ENCODE results near the gene GLDN.
A peak's percentile ranks its signal among the peaks of the same experiment; 100 is the strongest.

GLDN gene

GRCh38 chr15:51322621-51323296 lies 18.7 kb upstream of the GLDN start:
- no peak for DNase-seq (ENCODE audit: low spot score)

GRCh38 chr15:51323749-51324148 lies 17.7 kb upstream of the GLDN start:
- no peak for DNase-seq (ENCODE audit: low spot score)

GRCh38 chr15:51325167-51325566 lies 16.3 kb upstream of the GLDN start:
- DNase-seq (ENCODE audit: low spot score): no peak

- no peak for DNase-seq (ENCODE audit: low spot score)
These were observed 14.4 kb upstream of the GLDN start for GRCh38 chr15:51327081-51327480.

GRCh38 chr15:51328926-51329325 lies 12.5 kb upstream of the GLDN start:
- DNase-seq (ENCODE audit: low spot score): no peak

GRCh38 chr15:51331141-51331540 lies 10.3 kb upstream of the GLDN start:
- no peak for DNase-seq (ENCODE audit: low spot score)

- no peak for DNase-seq (ENCODE audit: low spot score)
These were observed 9.0 kb upstream of the GLDN start for GRCh38 chr15:51332206-51333147.

GRCh38 chr15:51333571-51333970 lies 7.9 kb upstream of the GLDN start:
- DNase-seq (ENCODE audit: low spot score): no peak

- peak; percentile 67 for DNase-seq (ENCODE audit: low spot score)
These were observed 7.4 kb upstream of the GLDN start for GRCh38 chr15:51334011-51334451.

- DNase-seq (ENCODE audit: low spot score): no peak
These were observed 6.4 kb upstream of the GLDN start for GRCh38 chr15:51335087-51335486.

GRCh38 chr15:51335538-51336410 lies 5.7 kb upstream of the GLDN start:
- no peak for DNase-seq (ENCODE audit: low spot score)

GRCh38 chr15:51338496-51338895 lies 3.0 kb upstream of the GLDN start, which contains the start of gene CYP19A1:
Gene CYP19A1, minus strand, starts transcription at chr15:51338596. Its CDS starts 95,684 bp downstream, at chr15:51242912.
- DNase-seq (ENCODE audit: low spot score): no peak

- DNase-seq (ENCODE audit: low spot score): no peak
These were observed 958 bp downstream of the GLDN start for GRCh38 chr15:51342227-51342999.

GRCh38 chr15:51343466-51343865 lies 2.0 kb downstream of the GLDN start:
- DNase-seq (ENCODE audit: low spot score): no peak

GRCh38 chr15:51346136-51346535 lies 4.7 kb downstream of the GLDN start:
- DNase-seq (ENCODE audit: low spot score): no peak

GRCh38 chr15:51348688-51349087 lies 7.2 kb downstream of the GLDN start:
- no peak for DNase-seq (ENCODE audit: low spot score)

GRCh38 chr15:51349156-51349844 lies 7.8 kb downstream of the GLDN start:
- no peak for DNase-seq (ENCODE audit: low spot score)

- no peak for DNase-seq (ENCODE audit: low spot score)
These were observed 9.3 kb downstream of the GLDN start for GRCh38 chr15:51350723-51351122.

GRCh38 chr15:51353976-51354375 lies 12.5 kb downstream of the GLDN start:
- no peak for DNase-seq (ENCODE audit: low spot score)

- DNase-seq (ENCODE audit: low spot score): no peak
These were observed 13.6 kb downstream of the GLDN start for GRCh38 chr15:51355096-51355495.

GRCh38 chr15:51356147-51356546 lies 14.7 kb downstream of the GLDN start:
- no peak for DNase-seq (ENCODE audit: low spot score)

All from kidney capillary endothelial cell (primary cell).